ENCODE data around the gene NEK6.
"Not testable (repeated sequence)": the region's sequence is repeated elsewhere in the genome, so short reads cannot be mapped to it uniquely, and the experiment has no call there.

NEK6 gene

GRCh38 chr9:124242331-124243194, 15.2 kb upstream of the NEK6 start:
- H3K4me2 ChIP-seq: no peak overlapping the region
- no peaks in the 10 kb centered on the region for H4K20me1 ChIP-seq (ENCODE audit: insufficient read depth)
- no peak overlapping the region for H3K27ac ChIP-seq
- no peak for TF ChIP-seq CTCF (conservative IDR thresholded peaks at IDR 0.05; ENCODE audit: low read depth, low read length)
- H3K4me1 ChIP-seq (ENCODE audit: low read depth, poor library complexity, severe bottlenecking): no peaks in the 10 kb centered on the region
- no peaks in the 10 kb centered on the region for H3K79me2 ChIP-seq (ENCODE audit: insufficient read depth, low read depth)
- H2AFZ ChIP-seq (ENCODE audit: low read depth): no peak overlapping the region
- H3K36me3 ChIP-seq (ENCODE audit: insufficient read depth): no peaks in the 10 kb centered on the region
- H3K9ac ChIP-seq: no peak overlapping the region
- H3K4me3 ChIP-seq (IDR thresholded peaks at IDR 0.05; ENCODE audit: insufficient read depth, low read depth, low read length): no peak overlapping the region
- no peaks in the 10 kb centered on the region for H3K27me3 ChIP-seq (ENCODE audit: insufficient read depth, low read depth)

GRCh38 chr9:124247393-124247792, 10.4 kb upstream of the NEK6 start:
- H3K4me3 ChIP-seq (IDR thresholded peaks at IDR 0.05; ENCODE audit: insufficient read depth, low read depth, low read length); H4K20me1 ChIP-seq (ENCODE audit: insufficient read depth); H3K36me3 ChIP-seq (ENCODE audit: insufficient read depth); H3K4me1 ChIP-seq (ENCODE audit: low read depth, poor library complexity, severe bottlenecking); H3K4me2 ChIP-seq; H3K79me2 ChIP-seq (ENCODE audit: insufficient read depth, low read depth); H2AFZ ChIP-seq (ENCODE audit: low read depth); H3K27ac ChIP-seq; H3K9ac ChIP-seq; H3K27me3 ChIP-seq (ENCODE audit: insufficient read depth, low read depth): not testable (repeated sequence)

- H3K79me2 ChIP-seq (ENCODE audit: insufficient read depth, low read depth): no peaks in the 10 kb centered on the region
Observed at GRCh38 chr9:124248066-124248465, 9.7 kb upstream of the NEK6 start.

GRCh38 chr9:124248960-124249359, 8.8 kb upstream of the NEK6 start:
- TF ChIP-seq CTCF (conservative IDR thresholded peaks at IDR 0.05; ENCODE audit: low read depth, low read length): no peak
- Histone ChIP-seq H3K27ac (no peak overlapping the region), H4K20me1 (ENCODE audit: insufficient read depth) (no peaks in the 10 kb centered on the region), H3K4me2 (no peak overlapping the region), H3K27me3 (ENCODE audit: insufficient read depth, low read depth) (no peaks in the 10 kb centered on the region), H3K9ac (no peak overlapping the region), H3K4me1 (ENCODE audit: low read depth, poor library complexity, severe bottlenecking) (peaks cover 2% of the 10 kb centered on the region), H3K4me3 (IDR thresholded peaks at IDR 0.05; ENCODE audit: insufficient read depth, low read depth, low read length) (no peak overlapping the region), H3K79me2 (ENCODE audit: insufficient read depth, low read depth) (no peaks in the 10 kb centered on the region), H3K36me3 (ENCODE audit: insufficient read depth) (no peaks in the 10 kb centered on the region), H2AFZ (ENCODE audit: low read depth) (no peak overlapping the region)

More at GRCh38 chr9:124248066-124248465, 9.7 kb upstream of the NEK6 start:
- H3K4me1 ChIP-seq (ENCODE audit: low read depth, poor library complexity, severe bottlenecking): no peaks in the 10 kb centered on the region
- H2AFZ ChIP-seq (ENCODE audit: low read depth): no peak overlapping the region
- H3K4me3 ChIP-seq (IDR thresholded peaks at IDR 0.05; ENCODE audit: insufficient read depth, low read depth, low read length): no peak overlapping the region
- H4K20me1 ChIP-seq (ENCODE audit: insufficient read depth): no peaks in the 10 kb centered on the region
- H3K9ac ChIP-seq: no peak overlapping the region
- H3K4me2 ChIP-seq: no peak overlapping the region
- no peak for TF ChIP-seq CTCF (conservative IDR thresholded peaks at IDR 0.05; ENCODE audit: low read depth, low read length)
- no peaks in the 10 kb centered on the region for H3K36me3 ChIP-seq (ENCODE audit: insufficient read depth)
- no peak overlapping the region for H3K27ac ChIP-seq
- H3K27me3 ChIP-seq (ENCODE audit: insufficient read depth, low read depth): no peaks in the 10 kb centered on the region

- H3K4me3 ChIP-seq (IDR thresholded peaks at IDR 0.05; ENCODE audit: insufficient read depth, low read depth, low read length): no peak overlapping the region
- no peaks in the 10 kb centered on the region for H3K36me3 ChIP-seq (ENCODE audit: insufficient read depth)
- no peaks in the 10 kb centered on the region for H3K27me3 ChIP-seq (ENCODE audit: insufficient read depth, low read depth)
- no peaks in the 10 kb centered on the region for H4K20me1 ChIP-seq (ENCODE audit: insufficient read depth)
- no peaks in the 10 kb centered on the region for H3K79me2 ChIP-seq (ENCODE audit: insufficient read depth, low read depth)
- H2AFZ ChIP-seq (ENCODE audit: low read depth): no peak overlapping the region
- TF ChIP-seq CTCF (conservative IDR thresholded peaks at IDR 0.05; ENCODE audit: low read depth, low read length): no peak
- H3K27ac ChIP-seq: no peak overlapping the region
- H3K4me2 ChIP-seq: no peak overlapping the region
- H3K4me1 ChIP-seq (ENCODE audit: low read depth, poor library complexity, severe bottlenecking): peaks cover 9% of the 10 kb centered on the region
- H3K9ac ChIP-seq: no peak overlapping the region
Observed at GRCh38 chr9:124251204-124251603, 6.5 kb upstream of the NEK6 start.

Measured in KMS-11 (cell line).